PC-3 (cell line): Measurements from ENCODE around the gene SKIC8. TPM values are rescaled to one million over a fixed set of nuclear protein-coding genes. Genes with fewer than 3 reads are reported as not detected.

ENCODE experiments used
- ATAC-seq: fragments of 200-7000 bp; cut with Tn5 transposase; 2 replicates; pipeline ENCODE4 v1.9.1; 2020; ENCODE audit warnings: mild to moderate bottlenecking, moderate library complexity
- BruUV-seq: library from RNA; stranded (reverse); fragments of 400-500 nt; replicated peaks from 2 replicates; lab custom pipeline; 2021; lab: Mats Ljungman, UMichigan
- CTCF ChIA-PET: fragments of 300-600 bp; sonication (Branson Sonifier 250); formaldehyde crosslinking; loops from one replicate; lab custom pipeline; 2022; ENCODE audit warnings: antibody characterized with exemption; lab: Charles Lee
- POLR2A ChIA-PET: fragments of 300-600 bp; sonication (Branson Sonifier 250); formaldehyde crosslinking; loops from one replicate; lab custom pipeline; 2022; ENCODE audit warnings: antibody characterized with exemption; ENCODE audit not compliant: unreplicated experiment; lab: Charles Lee
- DNase-seq: peaks from one replicate; pipeline ENCODE4 v3.0.0-alpha.2; 2015
- H2AFZ ChIP-seq: fragments of 300-600 bp; sonication (generic); 2 replicates; pipeline ENCODE4 v1.6.0; 2016; ENCODE audit warnings: antibody characterized with exemption, low read length
- H3F3A ChIP-seq: fragments of 300-600 bp; sonication (generic); one replicate; pipeline ENCODE4 v1.6.0; 2017; ENCODE audit warnings: antibody characterized with exemption, low read length, control low read depth, mild to moderate bottlenecking; ENCODE audit not compliant: unreplicated experiment
- H3K27ac ChIP-seq: fragments of 300-600 bp; sonication (generic); 2 replicates; pipeline ENCODE4 v1.5.1; 2016; ENCODE audit warnings: mild to moderate bottlenecking, low read length
- H3K27me3 ChIP-seq: fragments of 300-600 bp; sonication (generic); 2 replicates; pipeline ENCODE4 v1.6.1; 2016; ENCODE audit warnings: low read length, mixed read lengths
- H3K36me3 ChIP-seq: fragments of 300-600 bp; sonication (generic); 2 replicates; pipeline ENCODE4 v1.6.1; 2016; ENCODE audit warnings: low read depth, mixed run types, low read length, mixed read lengths
- H3K4me1 ChIP-seq: fragments of 300-600 bp; sonication (generic); 2 replicates; pipeline ENCODE4 v1.5.1; 2016; ENCODE audit warnings: low read length; ENCODE audit not compliant: insufficient read depth
- H3K4me2 ChIP-seq: fragments of 300-600 bp; sonication (generic); 2 replicates; pipeline ENCODE4 v1.6.0; 2016; ENCODE audit warnings: low read length
- H3K4me3 ChIP-seq: fragments of 300-600 bp; sonication (generic); 2 replicates; pipeline ENCODE4 v1.5.1; 2016; ENCODE audit warnings: mild to moderate bottlenecking, low read length, mixed read lengths
- H3K79me2 ChIP-seq: fragments of 300-600 bp; sonication (generic); 2 replicates; pipeline ENCODE4 v1.6.1; 2017; ENCODE audit warnings: low read length, mixed read lengths
- H3K9ac ChIP-seq: fragments of 300-600 bp; sonication (generic); 2 replicates; pipeline ENCODE4 v1.6.0; 2016; ENCODE audit warnings: mild to moderate bottlenecking, low read length
- H3K9me2 ChIP-seq: fragments of 300-600 bp; sonication (generic); replicated peaks from 2 replicates; pipeline ENCODE4 v1.6.1; 2016; ENCODE audit warnings: mixed run types, low read length, mixed read lengths
- H3K9me3 ChIP-seq: fragments of 300-600 bp; sonication (generic); 2 replicates; pipeline ENCODE4 v1.6.1; 2016; ENCODE audit warnings: low read length, mixed read lengths
- H4K20me1 ChIP-seq: fragments of 300-600 bp; sonication (generic); 2 replicates; pipeline ENCODE4 v1.6.1; 2016; ENCODE audit warnings: low read length, mixed read lengths
- CTCF ChIP-seq: fragments of 300-600 bp; sonication (generic); conservative IDR thresholded peaks from 2 replicates; pipeline ENCODE4 v1.5.1; 2017; ENCODE audit warnings: antibody characterized with exemption, low read depth, mild to moderate bottlenecking, low read length
- EZH2 ChIP-seq: fragments of 300-600 bp; sonication (generic); IDR thresholded peaks from one replicate; pipeline ENCODE4 v1.6.1; 2017; ENCODE audit warnings: antibody characterized with exemption, mild to moderate bottlenecking, low read length; ENCODE audit not compliant: unreplicated experiment
- EZH2phosphoT487 ChIP-seq: fragments of 300-600 bp; sonication (generic); IDR thresholded peaks from 2 replicates; pipeline ENCODE4 v1.6.1; 2018; ENCODE audit warnings: mild to moderate bottlenecking, antibody characterized with exemption, low read length, borderline replicate concordance
- intact Hi-C: fragments of 100-400 bp; cut with micrococcal nuclease; formaldehyde crosslinking; loops from 2 replicates; pipeline ENCODE4 v1.9.0; 2023
- total RNA-seq: library from RNA; depleted of rRNA; stranded (reverse); fragments of >200 nt; gene quantifications from 2 replicates; pipeline ENCODE4 v1.2.3, GENCODE V29; 2014

The SKIC8 gene
- total RNA-seq, 1 experiment from 2014 or later: 56.1 TPM

DNA sequence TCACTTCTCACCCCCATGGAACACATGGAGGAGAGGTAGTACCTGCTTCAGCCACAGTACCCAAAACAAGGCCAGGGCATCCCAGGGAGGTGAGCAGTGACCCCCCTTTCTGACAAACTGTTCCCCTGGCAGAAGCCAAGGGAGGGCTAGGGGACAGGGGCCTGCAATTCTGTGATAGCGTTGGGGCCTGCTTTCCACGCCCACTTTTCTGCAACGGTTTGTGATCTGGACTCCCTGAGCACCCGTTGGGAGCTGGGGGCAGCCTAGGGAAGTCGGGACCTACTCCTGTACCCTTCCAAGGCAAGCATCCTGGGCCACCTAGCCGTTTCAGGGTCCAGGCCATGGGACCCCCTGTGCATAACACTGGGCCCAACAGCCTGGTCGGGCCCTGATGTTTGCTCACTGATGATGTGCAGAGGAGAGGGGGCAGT, 36.0 kb downstream of the SKIC8 start:
- Histone ChIP-seq H3F3A (no peaks in the 10 kb centered on the region), H3K4me3 (no peak overlapping the region), H3K27me3 (peaks cover 8% of the 10 kb centered on the region), H3K36me3 (no peaks in the 10 kb centered on the region), H3K9me3 (no peaks in the 10 kb centered on the region), H4K20me1 (no peaks in the 10 kb centered on the region), H3K79me2 (no peaks in the 10 kb centered on the region), H3K9ac (no peak overlapping the region), H2AFZ (no peak overlapping the region), H3K4me2 (no peak overlapping the region), H3K27ac (no peak overlapping the region), H3K9me2 (no peaks in the 10 kb centered on the region), H3K4me1 (peaks cover 29% of the 10 kb centered on the region)
- TF ChIP-seq EZH2phosphoT487 (no peak), CTCF (no peak), EZH2 (no peak)
- CTCF ChIA-PET: no interaction called here
- DNase-seq: no peak
- POLR2A ChIA-PET: interaction anchor here (0.5 kb wide), 1 partner anchor 375 kb away, joined by 3 read pairs; no protein-coding TSS in a partner anchor
- ATAC-seq: no peak
- BruUV-seq: no TSS peak
- intact Hi-C loops: no loop called here

DNA sequence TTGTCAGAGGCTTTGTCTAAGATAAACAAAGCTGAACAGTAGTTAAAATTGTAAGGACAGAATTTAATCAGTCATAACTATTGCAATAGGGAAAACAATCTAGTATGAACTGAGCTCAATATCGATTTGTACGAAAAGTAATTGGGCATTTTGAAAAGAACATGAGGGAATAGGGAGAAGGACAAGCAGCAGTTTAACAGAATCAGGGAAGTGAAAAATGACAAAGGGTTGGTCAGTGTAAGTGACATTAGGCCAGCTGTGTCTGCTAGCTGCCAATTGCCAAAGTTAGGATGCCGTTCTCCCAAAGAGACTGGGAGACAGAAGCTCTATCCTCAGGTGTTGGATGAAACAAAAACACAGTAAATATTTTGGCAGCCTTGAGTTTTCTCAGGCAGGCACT, 38.3 kb downstream of the SKIC8 start:
- no peak overlapping the region for H3K27ac ChIP-seq
- H3F3A ChIP-seq: no peaks in the 10 kb centered on the region
- H3K27me3 ChIP-seq: peaks cover 8% of the 10 kb centered on the region
- DNase-seq (no peak), ATAC-seq (no peak)
- H3K9me2 ChIP-seq: no peaks in the 10 kb centered on the region
- H3K36me3 ChIP-seq: no peaks in the 10 kb centered on the region
- H3K4me1 ChIP-seq: peaks cover 23% of the 10 kb centered on the region
- TF ChIP-seq EZH2: no peak
- no peak for TF ChIP-seq CTCF
- TF ChIP-seq EZH2phosphoT487: no peak
- no peaks in the 10 kb centered on the region for H3K9me3 ChIP-seq
- no peak overlapping the region for H3K4me2 ChIP-seq
- no peak overlapping the region for H3K4me3 ChIP-seq
- no peaks in the 10 kb centered on the region for H4K20me1 ChIP-seq
- intact Hi-C loops: no loop called here
- ChIA-PET CTCF (no interaction called here), POLR2A (no interaction called here)
- H3K9ac ChIP-seq: no peak overlapping the region
- H2AFZ ChIP-seq: no peak overlapping the region
- no peaks in the 10 kb centered on the region for H3K79me2 ChIP-seq
- BruUV-seq: no TSS peak

- no peak overlapping the region for H2AFZ ChIP-seq
- CTCF ChIA-PET: no interaction called here
- BruUV-seq: no TSS peak
- no peak for ATAC-seq
- peaks cover 18% of the 10 kb centered on the region for H3K4me1 ChIP-seq
- peaks cover 8% of the 10 kb centered on the region for H3K27me3 ChIP-seq
- no peaks in the 10 kb centered on the region for H3K9me2 ChIP-seq
- POLR2A ChIA-PET: no interaction called here
- H3K9ac ChIP-seq: no peak overlapping the region
- H3F3A ChIP-seq: no peaks in the 10 kb centered on the region
- no peaks in the 10 kb centered on the region for H3K79me2 ChIP-seq
- DNase-seq: no peak
- H3K4me2 ChIP-seq: no peak overlapping the region
- no peaks in the 10 kb centered on the region for H3K9me3 ChIP-seq
- TF ChIP-seq CTCF (no peak), EZH2 (no peak), EZH2phosphoT487 (no peak)
- intact Hi-C loops: no loop called here
- H3K27ac ChIP-seq: no peak overlapping the region
- no peaks in the 10 kb centered on the region for H3K36me3 ChIP-seq
- H4K20me1 ChIP-seq: no peaks in the 10 kb centered on the region
- H3K4me3 ChIP-seq: no peak overlapping the region
Measured at GRCh38 chr15:78260489-78260888, 38.9 kb downstream of the SKIC8 start.
